ENCODE data around the gene GRK5.

Gene GRK5

DNA sequence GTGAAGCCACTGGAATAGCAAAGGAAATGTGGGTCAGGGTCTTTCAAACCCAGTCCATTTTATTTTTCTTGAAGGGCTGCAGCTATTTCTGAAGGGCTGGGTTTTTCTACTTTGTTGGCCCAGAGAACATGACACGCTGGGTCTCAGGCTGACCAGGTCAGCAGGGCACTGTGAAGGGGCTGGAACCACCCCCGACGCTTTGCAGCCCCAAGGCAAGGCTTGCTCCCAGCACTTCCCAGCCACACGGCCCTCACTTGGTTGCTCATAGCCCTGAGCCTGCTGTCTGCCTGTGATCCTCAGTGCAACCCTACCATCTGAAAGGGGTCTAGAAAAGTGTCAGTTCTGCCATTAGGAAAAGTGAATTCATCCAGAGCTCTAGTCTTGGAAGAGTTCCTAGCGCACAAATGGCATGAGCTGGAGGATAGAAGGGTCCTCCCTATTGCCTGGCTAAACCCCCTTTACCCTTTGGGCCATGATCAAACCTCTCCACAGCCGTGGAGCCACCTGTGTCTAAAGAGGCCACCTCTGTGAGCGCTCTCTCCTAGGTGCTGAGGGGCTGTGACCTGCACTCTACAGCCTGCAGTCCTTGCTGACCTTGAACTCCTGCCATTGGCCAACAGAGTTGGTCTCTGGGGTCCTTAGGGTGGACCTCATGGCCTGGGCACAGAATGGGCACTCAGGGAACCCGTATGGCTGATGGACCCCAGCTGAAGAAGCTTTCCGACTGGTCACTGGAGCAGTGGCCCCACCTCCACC, 203.2 kb downstream of the GRK5 start:
- no peak for DNase-seq

DNA sequence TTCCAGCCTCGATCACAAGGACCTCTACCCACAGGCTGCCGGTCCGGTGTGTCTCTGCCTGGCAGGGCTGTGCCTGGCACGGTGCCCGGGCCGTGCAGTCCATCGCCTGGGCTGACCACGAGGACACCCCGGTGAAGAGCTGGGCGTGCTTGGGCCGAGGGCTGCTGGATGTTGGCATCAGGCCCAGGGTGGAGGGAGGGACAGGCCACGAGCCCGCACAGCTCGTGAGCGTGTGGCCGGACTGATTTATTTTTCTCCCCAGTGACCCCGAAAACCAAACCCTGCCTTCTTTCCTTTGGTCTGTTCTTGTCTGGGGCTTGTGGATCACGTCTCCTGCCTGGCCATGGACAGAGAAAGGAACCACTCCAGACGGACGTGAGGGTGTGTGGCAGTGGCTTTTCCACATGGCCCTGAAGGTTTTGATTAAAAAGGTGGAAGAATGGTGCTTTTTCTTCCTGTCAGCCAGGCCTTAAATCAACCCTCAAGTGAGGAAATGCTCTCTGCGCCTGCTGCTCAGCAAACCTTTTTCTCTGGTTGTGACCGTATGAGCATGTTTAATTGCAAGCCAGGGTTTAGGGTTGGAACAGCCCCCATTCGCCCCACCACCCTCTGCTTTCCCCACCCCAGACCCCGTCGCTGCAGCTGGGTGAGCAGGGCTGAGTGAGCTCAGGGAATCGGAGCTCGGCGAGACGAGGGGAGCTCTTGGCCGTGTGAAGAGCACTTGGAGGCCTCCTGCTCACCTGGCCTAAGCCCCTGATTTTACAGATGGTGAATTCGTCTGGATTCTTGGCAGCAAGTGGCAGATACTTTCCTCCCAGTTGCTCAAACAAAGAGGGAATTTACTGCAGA, 205.1 kb downstream of the GRK5 start:
- DNase-seq = no peak

DNA sequence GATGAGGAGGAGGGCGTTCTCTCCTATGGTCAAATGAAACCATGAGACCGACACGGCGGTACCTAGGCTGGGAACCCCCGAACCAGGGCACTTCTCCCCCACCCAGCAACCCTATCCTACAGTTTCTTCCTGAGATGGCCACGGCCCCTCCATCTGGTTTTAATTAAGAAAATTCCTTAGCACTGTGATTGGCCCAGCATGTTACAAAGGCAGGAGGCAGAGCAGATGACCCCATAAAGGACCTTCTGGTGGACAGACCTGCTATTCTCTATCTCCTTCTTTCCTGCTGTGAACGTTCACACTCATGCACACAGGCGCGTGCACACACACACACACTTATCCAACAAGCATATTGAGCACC, 205.7 kb downstream of the GRK5 start:
- no peak for DNase-seq

GRCh38 chr10:119413471-119414080, 206.2 kb downstream of the GRK5 start:
- DNase-seq = no peak

GRCh38 chr10:119414081-119414611, 206.8 kb downstream of the GRK5 start:
- DNase-seq = no peak

DNA sequence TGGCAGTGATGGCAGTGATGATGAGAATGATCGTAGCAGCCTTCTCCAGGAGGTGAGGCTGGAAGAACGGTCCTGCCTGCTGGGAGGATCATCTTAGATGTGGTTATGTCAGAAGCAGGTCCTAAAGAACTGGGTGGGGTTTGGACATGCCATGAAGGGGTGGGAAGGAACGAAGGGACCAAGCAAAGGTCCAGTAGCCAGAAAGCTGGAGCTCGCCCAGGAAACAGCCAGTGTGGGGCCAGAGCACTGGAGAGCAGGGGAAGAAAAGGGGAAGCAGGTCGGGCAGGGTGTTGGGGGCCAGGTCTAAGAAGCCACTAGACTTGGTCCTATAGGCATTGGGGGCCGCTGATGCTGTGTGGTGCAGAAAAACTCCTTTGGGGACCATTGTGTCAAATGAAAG, 207.8 kb downstream of the GRK5 start:
- DNase-seq = no peak

DNA sequence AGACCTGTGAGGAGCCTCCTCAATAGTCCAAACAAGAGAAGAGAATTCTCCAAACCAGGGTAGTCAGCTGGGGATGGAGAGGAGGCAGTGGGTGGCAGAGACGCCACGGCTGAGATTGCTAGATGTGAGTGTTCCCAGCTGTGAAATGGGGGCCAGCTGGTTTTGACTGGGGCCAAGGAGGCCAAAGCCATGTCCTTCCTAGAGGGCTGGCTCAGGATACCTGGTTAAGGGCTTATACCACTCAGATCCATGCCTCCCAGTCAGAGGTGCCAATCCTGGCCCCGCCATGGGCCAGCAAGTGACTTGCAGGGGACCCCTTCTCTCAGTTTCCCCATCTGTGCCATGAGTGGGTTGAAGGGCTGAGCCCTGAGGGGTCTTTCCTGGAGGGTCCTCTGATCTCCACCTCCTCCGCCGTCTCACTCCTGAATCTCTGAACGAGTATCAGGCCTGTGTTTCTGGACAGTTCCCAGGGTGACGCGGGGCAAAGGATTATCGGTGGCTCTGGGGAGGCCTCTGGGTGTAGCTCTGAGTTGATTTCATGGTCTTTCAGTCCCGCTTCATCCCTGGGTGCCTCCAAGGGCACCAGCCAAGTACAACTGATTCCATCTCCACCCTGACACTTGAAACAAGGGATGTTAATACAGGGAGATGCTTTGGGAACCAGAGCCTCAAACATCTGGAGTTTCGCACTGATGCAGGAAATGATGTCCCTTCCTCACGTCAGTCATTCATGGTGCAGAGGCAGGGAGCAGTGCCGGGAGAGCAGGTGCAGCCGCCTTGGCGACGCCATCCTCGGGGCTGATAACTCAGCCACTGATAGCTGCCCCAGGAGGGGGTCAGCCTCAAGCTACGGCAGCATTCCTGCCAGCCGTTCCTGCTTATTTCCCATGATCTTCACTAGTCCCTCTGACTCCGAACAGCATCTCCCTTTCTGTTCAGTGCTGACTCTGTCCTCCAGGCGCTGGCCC, 208.4 kb downstream of the GRK5 start:
- DNase-seq = no peak

GRCh38 chr10:119416855-119417254, 209.5 kb downstream of the GRK5 start:
- peak; percentile 25 to 67 (median 56) for DNase-seq

- no peak for DNase-seq
Observed at GRCh38 chr10:119417852-119418251, 210.5 kb downstream of the GRK5 start.

DNA sequence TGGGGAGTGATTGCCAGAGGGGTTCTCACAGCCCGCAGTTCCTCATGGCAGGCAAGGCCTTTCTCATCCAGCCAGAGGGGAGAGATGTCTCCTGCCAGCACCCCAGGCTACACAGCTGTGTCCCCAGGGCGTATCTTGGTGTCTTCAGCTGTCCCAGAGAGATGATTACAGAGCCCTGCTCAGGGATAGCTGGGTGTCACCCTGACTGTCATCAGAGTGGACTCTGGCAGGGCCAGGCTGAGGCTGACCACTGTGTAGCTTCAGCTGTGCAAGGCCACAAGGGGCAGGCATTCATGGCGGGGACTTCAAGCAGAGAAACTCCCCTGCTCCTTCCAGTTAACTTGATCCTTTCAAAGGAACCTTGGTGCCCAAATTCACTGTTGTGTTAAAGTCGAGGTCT, 211.0 kb downstream of the GRK5 start:
- no peak for DNase-seq

DNA sequence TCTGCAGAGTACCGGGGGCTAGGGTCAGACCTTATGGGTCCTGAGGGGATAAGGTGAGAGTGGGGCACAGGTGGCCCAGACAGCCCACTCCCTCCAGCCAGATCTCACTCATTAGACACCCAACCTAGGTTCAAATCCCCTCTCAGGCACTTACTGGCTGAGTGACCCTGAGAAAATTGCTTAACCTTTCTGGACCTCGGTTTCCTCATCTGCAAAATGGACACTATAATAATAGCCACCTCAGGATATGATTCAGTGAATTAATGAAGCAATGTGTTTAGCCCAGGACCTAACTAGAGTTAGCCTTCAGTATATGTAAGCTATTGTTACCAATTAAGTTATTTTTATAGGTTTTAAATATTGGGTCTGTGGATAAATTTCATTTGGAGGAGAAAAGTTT, 212.6 kb downstream of the GRK5 start:
- DNase-seq = no peak

DNA sequence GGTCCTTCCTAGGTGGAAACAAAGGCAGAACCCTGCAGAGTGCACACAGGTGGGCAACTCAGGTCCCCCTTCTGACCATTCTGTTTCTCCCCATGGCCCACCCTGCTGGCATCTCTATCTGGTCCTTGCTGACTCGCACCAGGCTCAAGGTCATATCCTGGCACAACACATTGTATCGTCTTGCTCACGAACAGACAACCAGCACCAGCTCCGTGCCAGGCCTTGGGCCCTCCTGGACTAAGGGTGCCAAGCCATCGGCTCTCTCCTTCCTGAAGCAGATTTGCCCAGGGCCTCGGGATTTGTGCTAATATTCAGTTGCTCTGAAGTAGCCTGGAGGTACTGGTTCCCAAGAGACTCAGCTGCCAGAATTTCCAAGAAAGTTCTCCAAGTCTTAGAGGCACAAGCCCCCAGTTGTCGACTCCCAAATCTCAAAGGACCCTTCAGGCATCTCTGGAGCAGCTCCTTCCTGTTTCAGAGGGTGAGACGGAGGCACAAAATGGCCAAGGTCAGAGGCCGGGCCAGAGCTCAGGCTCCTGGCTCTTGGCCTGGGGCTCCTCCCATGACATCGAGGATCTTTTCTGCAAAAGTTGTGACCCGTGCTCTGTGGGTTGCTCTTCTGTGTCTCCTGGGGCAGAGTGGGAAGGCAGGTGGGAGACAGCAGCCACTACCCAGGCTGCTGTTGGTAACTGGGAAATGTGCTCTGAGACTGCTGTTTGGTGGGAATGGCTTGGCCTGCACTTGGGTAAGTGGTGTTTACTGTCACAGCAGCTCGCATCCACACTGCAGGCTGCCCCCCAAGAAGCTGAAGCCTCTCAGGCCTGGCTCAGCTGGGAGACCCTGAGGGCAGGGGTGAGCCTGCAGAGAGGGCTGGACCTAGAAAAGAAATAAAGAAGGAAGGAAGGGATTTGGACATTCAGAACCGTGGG, 213.8 kb downstream of the GRK5 start:
- no peak for DNase-seq

GRCh38 chr10:119421891-119422681, 214.7 kb downstream of the GRK5 start:
- DNase-seq = no peak

- DNase-seq = no peak
Observed at GRCh38 chr10:119422682-119423509, 215.5 kb downstream of the GRK5 start.

DNA sequence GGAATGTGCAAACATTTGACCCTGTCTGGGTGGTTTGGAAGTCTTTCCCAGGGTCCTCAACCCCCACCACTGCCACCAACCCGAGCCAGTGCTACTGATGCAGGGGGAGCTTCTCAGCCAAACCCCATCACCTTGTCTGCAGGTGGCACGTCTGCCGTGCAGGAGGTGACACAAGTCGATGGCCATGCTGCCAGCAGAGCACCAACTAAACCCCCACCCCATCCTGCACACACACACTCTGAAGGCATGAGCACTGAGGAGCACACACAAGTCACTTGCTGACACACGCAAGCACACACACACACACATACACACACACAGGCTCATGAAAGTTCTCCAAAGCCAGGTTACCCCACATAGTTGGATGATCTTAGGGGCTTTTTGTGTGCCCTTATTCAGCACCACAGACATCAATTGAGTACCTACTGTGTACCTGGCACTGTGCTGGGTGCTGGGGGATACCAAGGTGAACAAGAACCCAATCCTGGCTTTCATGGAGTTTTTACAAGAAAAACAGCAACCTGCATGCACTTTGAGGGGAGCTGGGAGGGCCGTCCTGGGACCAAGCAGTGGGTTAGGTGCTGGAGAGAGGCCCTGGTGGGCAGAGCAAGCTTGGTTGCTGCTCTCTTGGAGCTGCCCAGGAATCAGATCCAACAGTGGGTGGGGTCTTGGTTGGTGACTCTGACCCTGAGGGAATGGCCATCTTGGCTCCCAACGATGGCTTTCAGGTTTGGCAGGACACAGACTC, 216.3 kb downstream of the GRK5 start:
- DNase-seq = no peak

- no peak for DNase-seq
Observed at GRCh38 chr10:119424258-119424975, 217.0 kb downstream of the GRK5 start.

GRCh38 chr10:119425102-119425880, 217.9 kb downstream of the GRK5 start:
- no peak for DNase-seq
